Measurements from ENCODE around the gene TRAK1.

TRAK1 gene

DNA sequence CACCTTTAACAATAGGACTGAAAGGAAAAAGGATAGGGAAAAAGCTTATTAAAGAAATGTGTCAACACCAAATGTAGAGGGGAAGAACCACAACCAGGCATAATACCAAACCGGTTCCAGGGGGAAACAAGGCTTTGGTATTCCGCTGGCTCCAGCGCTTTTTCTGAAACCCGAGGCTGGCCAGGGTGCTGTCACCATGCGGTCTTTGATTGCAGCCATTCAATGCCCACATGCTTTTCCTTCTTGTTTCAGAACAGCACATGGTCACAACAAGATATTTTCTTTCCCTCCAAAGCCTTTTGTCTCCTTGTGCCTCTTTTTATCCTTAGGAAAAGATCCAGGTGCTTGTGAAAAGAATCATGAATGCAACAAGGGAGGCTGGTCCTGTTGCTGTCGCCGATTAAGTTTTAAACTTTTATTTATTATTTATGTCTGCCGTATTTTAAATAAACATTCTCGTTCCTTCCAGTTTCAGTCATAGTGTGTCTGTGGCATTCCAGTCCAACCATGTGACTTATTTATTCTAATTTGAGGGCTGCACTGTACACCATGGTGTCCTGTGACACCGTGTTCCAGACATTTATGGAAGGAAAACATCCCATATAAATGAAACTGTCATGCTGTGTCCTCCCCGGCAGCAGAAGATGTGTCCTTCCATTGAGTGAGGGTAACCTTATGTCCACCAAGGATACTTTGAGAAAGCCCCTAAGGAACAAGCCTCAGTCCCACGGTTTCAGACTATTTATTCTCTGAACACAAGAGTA is 133.7 kb downstream of the TRAK1 start:
- Histone ChIP-seq H3K4me1 (peaks cover 0 to 10% (median 2%) of the 10 kb centered on the region in 4 donors), H3K27me3 (no peaks in the 10 kb centered on the region), H3K4me3 (no peak overlapping the region), H3K9me3 (no peaks in the 10 kb centered on the region), H3K36me3 (peaks cover 13 to 46% (median 42%) of the 10 kb centered on the region in 3 donors), H3K27ac (no peak overlapping the region)
- no peak for TF ChIP-seq CTCF (IDR thresholded peaks at IDR 0.05)
- intact Hi-C loops (cut with DNase I; ENCODE audit: low total_unique reads) = no loop called here
- no peak for DNase-seq

- no peaks in the 10 kb centered on the region for H3K27me3 ChIP-seq
- H3K27ac ChIP-seq = no peak overlapping the region
- H3K4me3 ChIP-seq = no peak overlapping the region
- DNase-seq = no peak
- H3K9me3 ChIP-seq = no peaks in the 10 kb centered on the region
- TF ChIP-seq CTCF (IDR thresholded peaks at IDR 0.05) = no peak
- intact Hi-C loops (cut with DNase I; ENCODE audit: low total_unique reads) = no loop called here
- peaks cover 0 to 19% (median 10%) of the 10 kb centered on the region in 4 donors for H3K4me1 ChIP-seq
- peaks cover 13 to 40% (median 33%) of the 10 kb centered on the region in 3 donors for H3K36me3 ChIP-seq
Observed at GRCh38 chr3:42225486-42226363, 134.6 kb downstream of the TRAK1 start.

GRCh38 chr3:42226470-42227425 is 135.6 kb downstream of the TRAK1 start:
- DNase-seq = no peak
- TF ChIP-seq CTCF (IDR thresholded peaks at IDR 0.05) = no peak
- intact Hi-C loops (cut with DNase I; ENCODE audit: low total_unique reads) = no loop called here
- no peaks in the 10 kb centered on the region for H3K27me3 ChIP-seq
- no peaks in the 10 kb centered on the region for H3K9me3 ChIP-seq
- H3K27ac ChIP-seq = no peak overlapping the region
- peaks cover 13 to 36% (median 26%) of the 10 kb centered on the region in 3 donors for H3K36me3 ChIP-seq
- no peak overlapping the region for H3K4me3 ChIP-seq
- H3K4me1 ChIP-seq = peaks cover 0 to 23% (median 13%) of the 10 kb centered on the region in 4 donors

GRCh38 chr3:42228796-42229195 is 137.6 kb downstream of the TRAK1 start:
- no peak overlapping the region for H3K4me3 ChIP-seq
- peaks cover 3 to 22% (median 6%) of the 10 kb centered on the region in 3 donors for H3K36me3 ChIP-seq
- no peak for DNase-seq
- intact Hi-C loops (cut with DNase I; ENCODE audit: low total_unique reads) = no loop called here
- no peaks in the 10 kb centered on the region for H3K27me3 ChIP-seq
- no peaks in the 10 kb centered on the region for H3K9me3 ChIP-seq
- peaks cover 0 to 23% (median 13%) of the 10 kb centered on the region in 4 donors for H3K4me1 ChIP-seq
- no peak overlapping the region for H3K27ac ChIP-seq
- TF ChIP-seq CTCF (IDR thresholded peaks at IDR 0.05) = no peak

Measured in tibial artery (tissue), 4 donors.